Nephron (organoid): ENCODE results near the gene TRIM2.
A peak's percentile ranks its signal among the peaks of the same experiment; 100 is the strongest.

Experiments
- H3K27ac Mint-ChIP-seq, 3 experiments: 2 replicates each; pipeline ENCODE4 v1.8.0; 2020; ENCODE audit warnings: mixed read lengths in 3 of 3, mild to moderate bottlenecking in 2 of 3, moderate library complexity in 1 of 3
- H3K27me3 Mint-ChIP-seq: 2 replicates; pipeline ENCODE4 v1.8.0; 2021; ENCODE audit warnings: low read depth, mild to moderate bottlenecking, moderate library complexity, mixed read lengths
- H3K36me3 Mint-ChIP-seq: 2 replicates; pipeline ENCODE4 v1.8.0; 2020; ENCODE audit warnings: low read depth, mixed read lengths
- H3K4me1 Mint-ChIP-seq: 2 replicates; pipeline ENCODE4 v1.8.0; 2020; ENCODE audit warnings: mixed read lengths
- H3K4me3 Mint-ChIP-seq, 3 experiments: 2 replicates each; pipeline ENCODE4 v1.8.0; 2020; ENCODE audit warnings: mild to moderate bottlenecking in 3 of 3, mixed read lengths in 3 of 3, moderate library complexity in 2 of 3
- H3K9me3 Mint-ChIP-seq: 2 replicates; pipeline ENCODE4 v1.8.0; 2020; ENCODE audit warnings: mixed read lengths
- TF ChIP-seq, protein P1 (sequence below), 3 experiments: fragments of 200-600 bp; sonication (generic); IDR thresholded peaks; one replicate each; pipeline ENCODE4 v1.5.0; 2021; ENCODE audit warnings: antibody characterized with exemption in 3 of 3; ENCODE audit not compliant: unreplicated experiment in 3 of 3

TRIM2 gene

DNA sequence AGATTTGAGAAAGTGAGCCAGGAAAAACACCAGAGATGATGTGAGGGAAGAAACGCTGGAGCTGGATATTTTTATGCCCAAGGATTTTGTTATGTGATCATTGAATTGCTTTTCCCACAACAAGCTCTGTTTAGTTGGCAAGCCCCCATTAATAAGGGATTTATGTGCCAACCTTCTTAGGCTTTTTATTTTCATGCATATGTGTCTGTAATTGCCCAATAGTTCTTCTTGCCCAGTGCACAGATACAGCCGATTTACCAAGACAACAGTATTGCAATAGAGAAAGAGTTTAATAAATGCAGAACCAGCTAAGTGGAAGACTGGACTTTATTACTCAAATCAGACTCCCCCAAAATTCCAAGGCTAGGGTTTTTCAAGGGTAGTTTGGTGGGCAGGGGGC lies 57.7 kb downstream of the TRIM2 start:
- peaks cover 10% of the 10 kb centered on the region for H3K4me1 Mint-ChIP-seq
- H3K9me3 Mint-ChIP-seq, result peaks cover 3% of the 10 kb centered on the region
- H3K27me3 Mint-ChIP-seq, result no peaks in the 10 kb centered on the region
- H3K36me3 Mint-ChIP-seq, result peaks cover 22% of the 10 kb centered on the region
- TF ChIP-seq, protein P1, sequence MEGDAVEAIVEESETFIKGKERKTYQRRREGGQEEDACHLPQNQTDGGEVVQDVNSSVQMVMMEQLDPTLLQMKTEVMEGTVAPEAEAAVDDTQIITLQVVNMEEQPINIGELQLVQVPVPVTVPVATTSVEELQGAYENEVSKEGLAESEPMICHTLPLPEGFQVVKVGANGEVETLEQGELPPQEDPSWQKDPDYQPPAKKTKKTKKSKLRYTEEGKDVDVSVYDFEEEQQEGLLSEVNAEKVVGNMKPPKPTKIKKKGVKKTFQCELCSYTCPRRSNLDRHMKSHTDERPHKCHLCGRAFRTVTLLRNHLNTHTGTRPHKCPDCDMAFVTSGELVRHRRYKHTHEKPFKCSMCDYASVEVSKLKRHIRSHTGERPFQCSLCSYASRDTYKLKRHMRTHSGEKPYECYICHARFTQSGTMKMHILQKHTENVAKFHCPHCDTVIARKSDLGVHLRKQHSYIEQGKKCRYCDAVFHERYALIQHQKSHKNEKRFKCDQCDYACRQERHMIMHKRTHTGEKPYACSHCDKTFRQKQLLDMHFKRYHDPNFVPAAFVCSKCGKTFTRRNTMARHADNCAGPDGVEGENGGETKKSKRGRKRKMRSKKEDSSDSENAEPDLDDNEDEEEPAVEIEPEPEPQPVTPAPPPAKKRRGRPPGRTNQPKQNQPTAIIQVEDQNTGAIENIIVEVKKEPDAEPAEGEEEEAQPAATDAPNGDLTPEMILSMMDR (IDR thresholded peaks at IDR 0.05; ENCODE audit: unreplicated experiment in 3 of 3), result no peak
- no peak overlapping the region for H3K27ac Mint-ChIP-seq
- H3K4me3 Mint-ChIP-seq, result no peak overlapping the region

DNA sequence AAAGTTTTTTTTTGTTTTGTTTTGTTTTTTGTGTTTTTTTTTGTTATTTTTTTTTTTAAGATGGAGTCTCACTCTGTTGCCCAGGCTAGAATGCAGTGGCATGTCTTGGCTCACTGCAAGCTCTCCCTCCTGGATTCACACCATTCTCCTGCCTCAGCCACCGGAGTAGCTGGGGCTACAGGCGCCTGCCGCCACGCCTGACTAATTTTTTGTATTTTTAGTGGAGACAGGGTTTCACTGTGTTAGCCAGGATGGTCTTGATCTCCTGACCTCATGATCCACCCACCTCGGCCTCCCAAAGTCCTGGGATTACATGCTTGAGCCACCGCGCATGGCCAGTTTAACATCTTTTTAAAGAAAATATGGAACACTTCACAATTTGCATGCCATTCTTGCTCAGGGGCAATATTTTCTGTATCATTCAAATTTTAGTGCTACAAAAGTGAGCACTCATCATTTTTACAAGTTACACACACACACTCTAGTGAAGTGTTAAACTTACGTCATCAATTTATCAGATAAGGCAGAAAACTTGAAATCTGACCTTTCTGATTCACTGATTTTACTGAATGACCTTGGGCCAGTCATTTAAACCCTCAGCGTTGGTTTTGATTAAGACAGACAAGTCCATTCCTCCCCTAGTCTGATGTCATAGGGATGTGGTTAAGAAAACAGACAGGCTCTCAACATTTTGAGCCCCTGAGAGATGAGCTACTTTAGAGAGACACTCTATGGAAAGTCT lies 61.2 kb downstream of the TRIM2 start:
- Mint-ChIP-seq H3K4me1 (peaks cover 18% of the 10 kb centered on the region), H3K27ac (peak overlapping the region in 1 of 3 experiments; percentile 61), H3K27me3 (no peaks in the 10 kb centered on the region), H3K9me3 (peaks cover 3% of the 10 kb centered on the region), H3K4me3 (no peak overlapping the region), H3K36me3 (peaks cover 42% of the 10 kb centered on the region)
- TF ChIP-seq, protein P1 (IDR thresholded peaks at IDR 0.05; ENCODE audit: unreplicated experiment in 3 of 3), result no peak

DNA sequence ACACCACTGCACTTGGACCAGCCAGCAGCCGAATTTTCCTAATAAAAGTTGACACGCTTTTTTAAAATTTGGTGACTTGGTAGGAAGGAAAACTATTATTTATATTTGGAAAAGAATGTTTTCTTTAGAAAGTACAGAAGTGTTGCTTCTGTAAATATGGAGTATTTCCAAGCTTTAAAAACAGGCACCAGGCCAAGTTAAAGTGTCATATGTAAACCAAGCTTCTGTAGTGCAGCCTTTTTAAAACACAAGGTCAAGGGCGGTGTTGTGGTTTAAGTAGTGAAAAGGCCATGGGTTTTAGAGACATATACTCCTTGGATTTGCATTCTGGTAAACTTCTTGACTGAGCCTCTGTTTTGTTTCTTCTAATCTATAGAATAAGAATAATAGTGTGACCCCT lies 62.7 kb downstream of the TRIM2 start:
- Mint-ChIP-seq H3K27me3 (no peaks in the 10 kb centered on the region), H3K4me1 (peaks cover 18% of the 10 kb centered on the region), H3K36me3 (peaks cover 43% of the 10 kb centered on the region), H3K27ac (peak overlapping the region in 2 of 3 experiments; percentile 41 to 60), H3K9me3 (peaks cover 2% of the 10 kb centered on the region), H3K4me3 (no peak overlapping the region)
- TF ChIP-seq, protein P1 (IDR thresholded peaks at IDR 0.05; ENCODE audit: unreplicated experiment in 3 of 3), result no peak

DNA sequence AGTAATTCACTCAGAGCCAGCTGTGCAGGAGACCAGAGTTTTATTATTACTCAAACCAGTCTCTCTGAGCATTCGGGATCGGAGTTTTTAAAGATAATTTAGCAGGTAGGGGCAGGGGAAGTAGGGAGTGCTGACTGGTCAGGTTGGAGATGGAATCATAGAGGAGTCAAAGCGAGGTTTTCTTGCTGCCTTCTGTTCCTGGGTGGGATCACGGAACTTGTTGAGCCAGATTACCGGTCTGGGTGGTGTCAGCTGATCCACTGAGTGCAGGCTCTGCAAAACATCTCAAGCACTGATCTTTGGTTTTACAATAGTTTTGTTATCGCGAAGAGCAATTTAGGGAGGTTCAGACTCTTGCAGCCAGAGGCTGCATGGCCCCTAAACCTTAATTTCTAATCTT lies 63.6 kb downstream of the TRIM2 start:
- peaks cover 18% of the 10 kb centered on the region for H3K4me1 Mint-ChIP-seq

GRCh38 chr4:153268295-153268694 lies 64.1 kb downstream of the TRIM2 start:
- peaks cover 33% of the 10 kb centered on the region for H3K36me3 Mint-ChIP-seq
- no peak overlapping the region for H3K4me3 Mint-ChIP-seq
- H3K9me3 Mint-ChIP-seq, result no peaks in the 10 kb centered on the region
- peak overlapping the region in 2 of 3 experiments; percentile 32 to 71 for H3K27ac Mint-ChIP-seq
- no peaks in the 10 kb centered on the region for H3K27me3 Mint-ChIP-seq
- peaks cover 18% of the 10 kb centered on the region for H3K4me1 Mint-ChIP-seq
- TF ChIP-seq, protein P1 (IDR thresholded peaks at IDR 0.05; ENCODE audit: unreplicated experiment in 3 of 3), result no peak

More for the DNA sequence above, 63.6 kb downstream of the TRIM2 start:
- Mint-ChIP-seq H3K9me3 (no peaks in the 10 kb centered on the region), H3K27me3 (no peaks in the 10 kb centered on the region), H3K36me3 (peaks cover 36% of the 10 kb centered on the region), H3K27ac (peak overlapping the region; percentile 7 to 74 (median 56)), H3K4me3 (peak overlapping the region in 1 of 3 experiments; percentile 5)
- TF ChIP-seq, protein P1 (IDR thresholded peaks at IDR 0.05; ENCODE audit: unreplicated experiment in 3 of 3), result no peak
